HS-27A (cell line): ENCODE results near the gene MCM3AP.

ENCODE experiments used
- DNase-seq: peaks from one replicate; pipeline ENCODE4 v3.0.0-alpha.2; 2012; ENCODE audit warnings: low read depth, missing footprints

Gene MCM3AP

GRCh38 chr21:46217511-46218196 is 67.8 kb downstream of the MCM3AP start:
- DNase-seq = no peak

GRCh38 chr21:46216132-46216747 is 69.2 kb downstream of the MCM3AP start:
- no peak for DNase-seq

GRCh38 chr21:46215436-46216131 is 69.8 kb downstream of the MCM3AP start:
- DNase-seq = no peak

- no peak for DNase-seq
These were observed 70.7 kb downstream of the MCM3AP start for GRCh38 chr21:46214478-46215340.

- no peak for DNase-seq
These were observed 71.7 kb downstream of the MCM3AP start for GRCh38 chr21:46213620-46214286.

GRCh38 chr21:46212721-46213484 is 72.5 kb downstream of the MCM3AP start:
- DNase-seq = no peak

- DNase-seq = no peak
These were observed 73.4 kb downstream of the MCM3AP start for GRCh38 chr21:46211786-46212720.

- DNase-seq = no peak
These were observed 74.0 kb downstream of the MCM3AP start for GRCh38 chr21:46211376-46211775.

GRCh38 chr21:46210378-46211136 is 74.9 kb downstream of the MCM3AP start:
- DNase-seq = no peak

GRCh38 chr21:46208761-46209721 is 76.4 kb downstream of the MCM3AP start:
- DNase-seq = no peak

GRCh38 chr21:46207920-46208591 is 77.4 kb downstream of the MCM3AP start:
- no peak for DNase-seq

- DNase-seq = no peak
These were observed 78.1 kb downstream of the MCM3AP start for GRCh38 chr21:46207006-46207919.

GRCh38 chr21:46206163-46207005 is 79.0 kb downstream of the MCM3AP start:
- DNase-seq = no peak

- DNase-seq = no peak
These were observed 79.6 kb downstream of the MCM3AP start for GRCh38 chr21:46205766-46206162.

- no peak for DNase-seq
These were observed 80.2 kb downstream of the MCM3AP start for GRCh38 chr21:46205166-46205565.
